ENCODE data around the gene MGRN1. TPM values are rescaled to one million over a fixed set of nuclear protein-coding genes. Genes with fewer than 3 reads are reported as not detected.

The MGRN1 gene
- total RNA-seq, 2 donors from 2014 or later: 61.0 to 62.6 TPM

DNA sequence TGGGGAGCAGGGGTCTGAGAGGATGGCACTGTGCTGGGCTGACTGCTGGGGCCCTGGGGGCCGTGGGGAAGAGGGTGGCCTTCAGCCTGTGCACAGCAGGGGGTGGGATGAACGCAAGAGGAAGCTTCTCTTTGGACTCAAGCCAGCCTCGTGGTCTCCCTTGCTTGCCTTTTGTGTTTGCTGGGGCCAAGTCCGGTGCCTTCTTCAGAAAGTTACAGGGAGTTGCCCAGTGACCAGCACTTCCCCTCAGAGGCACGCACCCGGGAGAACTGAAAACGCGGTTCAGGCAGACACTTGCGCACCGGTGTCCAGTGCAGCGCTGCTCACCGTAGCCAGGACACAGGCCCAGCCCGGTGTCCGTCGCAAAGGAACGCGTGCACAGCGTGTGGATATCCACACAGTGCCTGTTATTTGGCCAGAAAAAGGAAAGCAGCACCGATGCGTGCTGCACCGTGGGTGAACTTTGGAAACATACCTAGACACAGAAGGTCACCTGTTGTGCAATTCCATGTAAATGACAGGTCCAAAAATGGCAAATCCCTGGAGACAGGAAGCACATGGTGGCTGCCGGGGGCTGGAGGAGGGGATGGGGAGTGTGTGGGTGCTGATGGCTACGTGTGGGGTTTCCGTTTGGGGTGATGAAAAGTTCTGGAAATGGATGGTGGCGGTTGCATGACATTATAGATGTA, 39.3 kb downstream of the MGRN1 start:
- intact Hi-C loops (cut with DNase I): no loop called here
- no peak for DNase-seq (ENCODE audit: low spot score)

DNA sequence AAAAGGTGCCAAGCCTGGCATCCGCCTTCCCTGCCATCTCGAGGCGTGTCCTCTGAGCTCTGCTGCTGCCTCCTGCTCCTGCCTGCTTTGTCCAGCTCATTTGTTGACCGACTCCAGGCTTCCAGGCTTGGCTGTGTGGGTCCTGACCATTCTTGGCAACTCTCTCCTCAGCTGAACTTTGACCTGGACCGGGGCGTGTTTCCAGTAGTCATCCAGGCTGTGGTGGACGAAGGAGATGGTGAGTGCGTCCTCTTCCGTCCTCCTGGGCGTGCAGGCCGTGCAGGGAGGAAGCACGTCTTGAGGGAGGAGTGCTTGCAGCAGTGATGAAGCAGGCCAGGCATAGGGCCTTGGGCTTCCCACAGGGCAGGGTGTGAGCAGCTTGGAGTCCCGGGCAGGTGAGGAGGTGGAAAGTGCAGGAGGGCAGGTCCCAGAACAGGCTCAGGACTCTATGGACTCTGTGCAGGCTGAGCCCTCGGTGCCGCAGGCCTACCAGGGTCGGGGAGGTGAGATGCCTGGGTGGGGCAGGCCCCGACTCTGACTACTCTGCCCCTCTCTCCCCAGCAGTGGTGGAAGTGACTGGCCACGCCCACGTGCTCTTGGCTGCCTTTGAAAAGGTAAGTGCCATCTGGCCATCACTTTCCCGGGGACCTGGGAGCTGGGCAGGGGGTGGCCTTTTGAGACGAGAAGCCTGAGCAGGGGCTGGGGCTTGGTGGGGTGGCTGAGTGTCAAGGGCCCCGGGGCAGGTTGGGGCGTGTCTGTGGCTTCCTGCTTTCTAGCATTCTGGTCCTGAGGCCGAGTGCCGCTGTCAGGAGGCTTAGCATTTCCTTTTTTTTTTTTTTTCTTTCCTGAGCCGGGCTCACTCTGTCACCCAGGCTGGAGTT, 40.2 kb downstream of the MGRN1 start:
- intact Hi-C loops (cut with DNase I): no loop called here
- DNase-seq (ENCODE audit: low spot score): peak; percentile 91

DNA sequence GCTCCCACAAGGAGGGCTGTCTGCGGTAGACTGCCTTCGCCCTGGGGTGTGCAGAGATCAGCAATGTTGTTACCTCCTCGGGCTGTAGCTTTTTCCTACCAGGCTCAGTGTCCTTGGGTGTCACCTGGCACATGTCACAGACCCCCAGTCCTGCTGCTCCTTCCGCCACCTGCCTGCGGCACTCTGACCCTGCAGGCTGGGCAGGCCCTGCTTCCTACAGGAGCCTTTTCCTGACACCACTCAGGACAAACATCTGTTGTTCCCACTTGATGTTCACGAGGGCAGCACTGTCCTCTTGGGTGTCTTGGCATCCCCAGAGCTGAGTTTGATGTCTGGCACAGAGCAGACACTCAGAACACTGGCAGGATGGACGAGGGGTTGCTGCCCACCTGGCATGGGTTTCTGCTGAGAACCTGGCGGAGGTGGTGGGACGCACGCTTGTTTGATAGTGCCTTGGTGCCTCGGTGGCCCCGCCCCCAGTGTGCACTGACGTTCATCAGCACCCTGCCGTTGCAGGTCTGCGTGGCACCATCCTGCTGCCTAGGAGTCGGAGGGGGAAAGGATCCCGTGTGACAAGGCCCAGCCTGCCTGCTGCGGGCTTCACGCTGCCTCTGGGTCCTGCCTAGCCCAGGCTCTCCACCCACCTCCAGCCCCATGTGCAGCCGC, 42.0 kb downstream of the MGRN1 start:
- intact Hi-C loops (cut with DNase I): no loop called here
- DNase-seq (ENCODE audit: low spot score): no peak

DNA sequence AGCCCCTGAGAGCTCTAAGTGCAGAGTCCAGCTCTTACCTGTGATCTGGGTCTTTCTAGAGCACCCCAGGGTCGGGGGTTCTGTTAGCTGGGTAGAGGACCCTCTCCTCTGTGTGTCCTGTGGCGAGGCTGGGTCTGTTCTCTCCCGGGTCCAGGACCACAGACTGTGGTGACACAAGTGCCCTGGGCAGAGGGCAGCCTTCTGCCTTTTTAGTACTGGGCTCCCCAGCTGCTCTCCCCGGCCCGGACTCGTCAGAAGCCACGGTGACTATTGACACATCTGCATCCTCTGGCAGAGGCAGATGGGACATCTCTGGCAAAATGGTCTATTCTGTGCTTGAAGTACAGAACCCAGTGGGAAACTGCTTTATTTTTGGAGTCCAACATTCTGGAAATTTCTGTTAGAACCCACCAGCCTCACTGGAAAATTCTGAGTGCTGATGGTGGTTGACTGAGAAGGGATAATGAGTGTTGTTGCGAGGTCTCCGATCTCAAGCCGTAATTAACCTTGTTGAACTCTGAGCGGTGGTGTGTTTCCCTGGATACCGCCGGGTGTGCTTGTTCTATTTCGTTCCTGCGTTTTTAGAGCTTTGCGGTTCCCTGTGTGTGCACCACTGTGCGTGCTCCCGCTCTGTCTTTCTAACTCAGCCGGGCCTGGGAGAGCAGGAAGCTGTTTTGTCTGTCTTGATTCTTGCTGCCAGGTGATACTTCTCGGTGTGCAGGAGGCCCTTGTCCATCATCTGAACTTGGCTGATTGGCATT, 42.8 kb downstream of the MGRN1 start:
- no peak for DNase-seq (ENCODE audit: low spot score)
- intact Hi-C loops (cut with DNase I): no loop called here

DNA sequence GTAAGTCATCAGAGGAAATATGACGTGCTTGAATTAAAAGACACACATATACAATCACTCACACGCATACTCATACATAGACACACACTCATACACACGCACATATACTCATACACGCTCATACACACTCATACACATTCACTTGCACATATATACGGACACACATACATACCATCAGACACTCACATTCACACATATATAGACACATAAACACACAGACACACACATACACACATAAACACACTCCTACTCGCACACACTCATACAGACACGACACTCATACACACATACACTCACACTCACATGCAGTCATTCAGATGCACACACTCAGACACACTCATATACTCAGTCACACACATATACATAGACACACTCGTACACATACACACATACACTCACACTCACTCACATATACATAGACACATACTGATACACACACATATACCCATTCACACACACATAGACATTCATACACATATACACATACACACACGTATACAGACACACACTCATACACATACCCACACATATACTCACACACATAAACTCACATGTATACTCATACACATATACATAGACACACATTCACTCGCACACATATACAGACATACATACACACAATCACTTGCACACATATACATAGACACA, 43.8 kb downstream of the MGRN1 start:
- intact Hi-C loops (cut with DNase I): no loop called here
- no peak for DNase-seq (ENCODE audit: low spot score)

DNA sequence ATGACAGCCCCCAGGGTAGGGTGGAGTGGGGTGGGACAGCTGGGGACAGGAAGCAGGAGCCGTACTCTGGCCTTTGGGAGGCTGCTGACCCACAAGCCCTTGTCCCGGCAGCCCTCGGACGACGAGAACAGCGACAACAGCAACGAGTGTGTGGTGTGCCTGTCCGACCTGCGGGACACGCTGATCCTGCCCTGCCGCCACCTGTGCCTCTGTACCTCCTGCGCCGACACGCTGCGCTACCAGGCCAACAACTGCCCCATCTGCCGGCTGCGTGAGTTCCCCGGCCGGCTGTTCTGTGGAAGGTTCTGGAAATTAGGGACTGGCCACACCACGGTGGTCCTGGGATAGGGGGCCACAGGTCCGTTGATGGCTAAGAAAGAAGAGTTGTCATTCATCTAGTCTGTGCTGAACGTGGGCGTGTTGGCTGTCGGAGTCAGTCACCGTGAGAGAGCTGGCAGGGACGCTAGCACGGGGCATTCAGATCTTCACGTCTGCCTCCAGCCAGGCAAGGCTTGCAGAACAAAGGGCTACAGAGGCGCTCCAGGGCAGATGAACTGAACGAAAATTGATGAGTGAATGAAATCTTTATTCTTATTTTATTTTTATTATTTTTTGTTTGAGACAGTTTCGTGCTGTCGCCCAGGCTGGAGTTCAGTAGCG, 48.9 kb downstream of the MGRN1 start:
- no peak for DNase-seq (ENCODE audit: low spot score)
- intact Hi-C loops (cut with DNase I): no loop called here

DNA sequence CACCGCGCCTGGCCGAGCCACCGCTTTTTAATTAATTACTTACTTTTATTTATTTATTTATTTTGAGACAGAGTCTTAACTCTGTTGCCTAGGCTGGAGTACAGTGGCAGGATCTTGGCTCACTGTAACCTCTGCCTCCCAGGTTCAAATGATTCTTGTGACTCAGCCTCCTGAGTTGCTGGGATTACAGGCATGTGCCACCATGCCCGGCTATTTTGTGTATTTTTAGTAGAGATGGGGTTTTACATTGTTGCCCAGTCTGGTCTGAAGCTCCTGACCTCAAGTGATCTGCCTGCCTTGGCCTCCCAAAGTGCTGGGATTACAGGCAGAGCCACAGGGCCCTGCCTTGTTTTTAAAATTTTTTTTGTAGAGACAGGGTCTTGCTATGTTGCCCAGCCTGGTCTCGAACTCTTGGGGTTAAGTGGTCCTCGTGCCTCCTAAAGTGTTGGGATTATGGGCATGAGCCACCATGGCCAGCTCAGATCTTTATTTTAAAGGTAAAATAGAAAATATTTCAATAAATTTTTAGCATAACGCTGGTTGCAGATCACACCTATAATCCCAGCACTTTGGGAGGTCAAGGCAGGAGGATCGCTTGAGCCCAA, 50.4 kb downstream of the MGRN1 start:
- no peak for DNase-seq (ENCODE audit: low spot score)
- intact Hi-C loops (cut with DNase I): no loop called here

DNA sequence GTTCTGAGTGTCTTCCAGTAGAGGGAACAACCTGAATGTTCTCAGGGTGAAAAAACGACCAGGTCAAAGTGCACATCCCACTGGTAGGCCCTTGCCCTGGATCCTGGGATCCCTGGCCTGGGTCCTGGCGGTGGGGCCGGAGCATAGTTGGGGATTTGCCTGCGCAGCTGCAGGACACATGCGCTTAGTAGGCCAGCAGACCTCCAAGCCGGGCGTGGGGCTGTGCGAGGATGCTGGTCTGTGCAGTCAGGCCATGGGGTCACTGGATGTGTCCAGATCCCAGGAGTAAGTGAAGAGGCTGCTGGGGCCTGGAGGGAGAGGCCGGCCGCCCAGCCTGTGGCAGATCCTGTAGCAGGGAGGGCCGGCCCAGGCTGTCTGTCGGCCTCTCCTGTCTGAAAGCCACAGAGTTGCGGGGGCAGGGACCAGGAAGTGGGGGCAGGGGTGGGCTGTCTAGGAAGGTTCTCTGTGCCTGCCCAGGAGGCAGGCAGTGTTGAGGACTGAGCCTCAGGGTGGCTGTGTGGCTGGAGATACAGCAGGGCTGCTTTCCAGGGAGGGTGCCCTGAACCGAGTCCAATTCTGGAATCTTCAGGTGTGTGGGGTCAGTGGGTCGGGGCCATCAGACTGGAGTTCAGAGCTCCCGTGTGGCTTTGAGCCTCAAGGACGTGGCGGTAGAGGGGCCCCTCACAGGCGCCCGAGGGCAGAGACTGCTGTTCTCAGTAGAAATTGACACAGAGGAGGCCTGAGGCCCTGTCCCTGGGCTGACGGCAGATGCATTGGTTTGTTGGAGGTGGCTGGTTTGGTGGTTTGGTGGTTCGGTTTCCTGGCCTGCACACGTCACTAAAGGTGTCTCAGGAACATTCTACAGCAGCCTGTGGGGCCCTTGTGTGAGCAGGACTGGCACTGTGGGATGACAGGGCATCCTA, 51.5 kb downstream of the MGRN1 start:
- DNase-seq (ENCODE audit: low spot score): no peak
- intact Hi-C loops (cut with DNase I): no loop called here

DNA sequence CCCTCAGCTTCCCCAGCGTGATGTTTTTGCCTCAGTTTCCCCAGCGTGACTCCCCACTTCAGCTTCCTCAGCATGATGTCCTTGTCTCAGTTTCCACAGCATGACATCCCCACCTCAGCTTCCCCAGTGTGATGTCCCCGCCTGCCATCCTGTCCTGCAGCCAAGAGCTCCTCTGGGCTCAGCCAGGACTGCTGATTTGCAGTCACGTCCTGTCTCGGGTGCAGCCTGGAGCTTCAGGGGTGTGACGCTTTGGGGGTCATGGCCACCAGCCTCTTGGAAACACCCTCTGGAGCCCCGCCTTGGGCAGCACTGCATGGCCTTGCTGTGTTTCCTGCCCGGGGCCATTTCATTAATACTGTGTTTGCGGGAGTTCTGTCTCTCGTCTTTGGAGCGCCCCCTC, 52.2 kb downstream of the MGRN1 start:
- intact Hi-C loops (cut with DNase I): no loop called here
- DNase-seq (ENCODE audit: low spot score): no peak

DNA sequence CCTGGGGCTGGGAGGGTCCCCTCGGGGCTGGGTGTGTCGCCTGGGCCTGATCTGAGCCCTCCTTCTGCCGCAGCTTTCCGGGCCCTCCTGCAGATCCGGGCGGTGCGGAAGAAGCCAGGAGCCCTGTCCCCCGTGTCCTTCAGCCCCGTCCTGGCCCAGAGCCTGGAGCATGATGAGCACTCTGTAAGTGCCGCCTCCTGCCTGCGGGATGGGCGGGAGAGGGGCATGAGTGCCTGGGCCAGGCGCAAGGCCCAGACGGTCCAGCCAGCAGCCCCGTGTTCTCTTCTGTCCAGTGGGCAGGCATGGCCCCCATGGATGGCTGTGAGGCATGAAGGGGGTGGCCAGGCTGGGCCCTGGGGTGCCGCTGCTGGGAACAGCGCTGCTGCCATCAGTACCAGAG, 52.8 kb downstream of the MGRN1 start:
- intact Hi-C loops (cut with DNase I): no loop called here
- no peak for DNase-seq (ENCODE audit: low spot score)

DNA sequence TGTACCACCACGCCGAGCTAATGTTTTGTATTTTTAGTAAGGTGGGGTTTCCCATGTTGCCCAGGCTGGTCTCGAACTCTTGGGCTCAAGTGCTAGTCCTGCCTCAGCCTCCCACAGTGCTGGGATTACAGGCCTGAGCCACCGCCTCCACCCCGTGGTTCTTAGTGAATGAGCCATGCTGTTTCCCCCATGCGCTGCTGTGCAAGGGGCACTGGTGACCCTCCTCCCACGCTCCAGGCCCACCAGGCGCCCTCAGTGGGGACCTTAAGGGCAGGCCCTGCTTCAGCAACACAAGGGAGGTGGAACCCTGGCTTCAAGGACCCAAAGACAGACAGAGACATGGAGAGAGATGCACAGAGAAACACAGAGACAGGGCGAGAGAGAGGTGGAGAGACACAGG, 53.4 kb downstream of the MGRN1 start:
- no peak for DNase-seq (ENCODE audit: low spot score)
- intact Hi-C loops (cut with DNase I): no loop called here

DNA sequence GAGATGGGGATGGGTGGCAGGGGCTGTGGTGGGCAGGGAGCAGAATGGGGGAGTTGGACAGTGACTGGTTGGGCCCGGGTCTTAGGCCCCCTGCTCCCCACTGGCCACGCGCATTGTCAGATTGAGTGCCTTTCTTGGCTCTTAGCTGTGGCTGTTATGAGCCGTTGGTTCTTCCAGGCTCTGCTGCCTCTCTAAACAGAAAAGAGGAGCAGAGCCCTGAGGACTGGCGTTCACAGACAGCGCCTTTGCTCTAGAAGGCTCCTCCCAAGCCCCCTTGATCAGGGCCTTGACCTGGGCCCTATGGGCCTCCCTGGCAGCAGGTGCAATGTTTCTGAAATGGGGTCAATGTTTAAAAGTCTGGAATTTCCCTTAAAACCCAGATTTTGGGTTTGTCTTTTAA, 54.0 kb downstream of the MGRN1 start:
- intact Hi-C loops (cut with DNase I): no loop called here
- DNase-seq (ENCODE audit: low spot score): no peak

DNA sequence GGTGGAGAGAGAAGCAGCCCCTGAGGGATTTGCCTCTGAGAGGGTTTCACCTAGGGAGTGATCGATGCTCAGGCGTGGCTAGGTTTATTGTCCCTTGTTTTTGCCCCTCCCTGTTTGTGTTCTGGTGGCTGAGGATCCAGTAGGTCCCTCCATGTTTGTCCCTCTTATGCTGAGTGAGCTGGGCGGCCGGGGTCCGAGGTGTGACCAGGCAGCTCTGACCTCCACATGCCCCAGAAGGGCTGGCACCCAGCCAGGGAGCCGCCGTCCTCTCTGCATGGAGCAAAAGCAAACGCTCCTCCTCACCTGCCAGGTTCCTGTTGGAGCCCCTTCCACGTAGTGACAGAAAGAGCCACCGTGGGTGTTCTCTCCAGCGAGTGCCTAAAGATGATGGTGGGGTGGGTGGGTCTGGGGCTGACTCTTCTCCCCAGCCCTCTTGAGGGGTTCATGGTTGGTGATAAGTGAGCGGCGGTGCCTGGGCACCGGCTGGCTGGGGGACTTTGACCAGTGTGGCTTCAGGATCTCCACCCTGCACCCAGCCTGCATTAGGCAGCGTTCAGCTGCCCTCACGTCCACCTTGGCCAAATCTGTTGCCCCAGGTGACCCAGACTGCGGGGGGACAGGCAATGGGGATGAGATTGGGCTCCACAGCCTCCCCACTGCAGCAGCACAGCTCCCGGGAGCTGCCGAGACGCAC, 54.7 kb downstream of the MGRN1 start:
- intact Hi-C loops (cut with DNase I): no loop called here
- no peak for DNase-seq (ENCODE audit: low spot score)

DNA sequence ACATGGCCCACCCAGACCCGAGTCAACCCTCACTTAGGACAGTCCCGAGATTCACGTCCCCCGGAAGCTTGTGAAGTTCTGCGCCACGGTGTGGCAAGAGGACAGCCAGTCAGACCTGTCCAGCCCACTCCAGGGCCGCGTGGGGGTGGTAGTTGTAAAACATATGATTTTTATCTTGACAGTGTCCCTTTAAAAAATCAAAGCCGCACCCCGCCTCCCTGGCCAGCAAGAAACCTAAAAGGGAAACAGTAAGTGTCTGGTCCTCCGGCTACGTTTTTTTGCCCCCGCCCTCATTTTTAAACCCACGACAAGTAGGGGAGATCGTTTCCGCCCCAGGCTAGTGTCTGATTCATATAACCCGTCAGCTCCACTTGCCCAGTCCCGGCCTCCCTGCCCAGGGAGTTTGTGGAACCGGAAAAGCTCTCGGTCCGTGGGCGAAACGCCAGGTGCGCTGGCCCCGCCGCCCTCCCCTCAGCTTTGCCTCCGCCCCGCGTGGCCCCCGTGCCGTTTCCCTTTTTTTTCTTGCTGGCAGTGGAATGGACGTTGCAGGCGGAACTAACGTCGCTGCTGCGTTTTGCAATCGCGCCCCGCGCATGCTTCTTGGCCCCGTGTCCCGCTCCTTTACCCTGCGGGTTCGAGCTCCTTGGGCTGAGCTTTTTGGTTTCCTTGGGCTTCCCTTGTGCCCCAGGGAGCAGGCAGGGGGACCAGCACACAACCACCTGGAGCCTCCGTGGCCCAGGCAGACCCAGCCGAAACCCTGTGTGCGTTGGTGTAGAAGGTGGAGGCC, 55.4 kb downstream of the MGRN1 start:
- intact Hi-C loops (cut with DNase I): no loop called here
- DNase-seq (ENCODE audit: low spot score): peak; percentile 95

DNA sequence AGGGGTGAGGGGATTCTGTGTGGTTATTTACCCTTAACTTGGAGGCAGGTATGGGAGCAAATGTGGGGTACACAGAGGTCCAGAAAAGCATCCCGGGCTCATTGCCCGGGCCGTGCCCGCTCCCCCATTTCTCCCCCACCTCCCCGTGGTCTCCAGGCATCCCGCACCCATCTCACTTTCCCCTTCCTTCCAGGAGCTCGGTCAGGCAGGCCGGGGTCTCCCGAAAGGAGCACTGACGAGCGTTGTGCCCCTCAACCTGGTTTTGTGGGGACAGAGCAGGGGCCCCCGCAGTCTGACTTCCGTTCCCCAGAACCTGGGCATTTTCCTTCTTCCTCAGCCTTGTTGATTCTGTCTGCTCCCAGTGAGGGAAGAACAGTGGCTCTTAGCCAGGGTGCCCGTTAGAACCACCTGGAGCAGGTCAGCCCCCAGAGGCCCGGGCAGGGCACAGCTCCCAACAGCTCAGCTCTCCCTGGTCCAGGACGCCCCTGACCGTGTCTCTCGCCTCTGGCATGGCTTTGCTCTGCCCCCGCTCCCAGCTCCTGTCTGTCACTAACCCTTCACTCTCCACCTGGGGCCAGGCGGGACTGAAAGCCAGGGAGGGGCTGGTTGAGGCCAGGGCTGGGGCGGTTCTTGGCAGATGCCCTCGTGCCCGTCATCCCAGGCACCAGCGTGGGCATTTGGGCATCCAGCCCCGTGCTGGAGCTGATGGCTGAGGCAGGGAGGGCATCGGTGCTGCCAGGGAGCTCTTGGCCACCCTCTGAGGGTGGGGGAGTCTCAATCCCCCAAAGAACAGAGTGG, 56.2 kb downstream of the MGRN1 start:
- DNase-seq (ENCODE audit: low spot score): no peak
- intact Hi-C loops (cut with DNase I): no loop called here
